DND-41 (cell line): ENCODE measurements around the gene PIAS1.

ENCODE experiments used
- CTCF ChIP-seq: IDR thresholded peaks from 2 replicates; pipeline ENCODE4 v1.5.1; 2012; ENCODE audit warnings: borderline replicate concordance, low read length, moderate library complexity, mild to moderate bottlenecking; ENCODE audit not compliant: poor library complexity, severe bottlenecking; ENCODE audit errors: extremely low read depth
- EZH2 ChIP-seq: IDR thresholded peaks from 3 replicates; pipeline ENCODE4 v1.6.1; 2012; ENCODE audit warnings: borderline replicate concordance, low read depth, mild to moderate bottlenecking, moderate library complexity, low read length, inconsistent platforms; ENCODE audit not compliant: severe bottlenecking

- TF ChIP-seq CTCF, result no peak
- TF ChIP-seq EZH2, result no peak
Observed at GRCh38 chr15:68015244-68015643, 38.9 kb upstream of the PIAS1 start.
